GM12878 (cell line): Measurements from ENCODE around the gene RNASE13. TPM values are rescaled to one million over a fixed set of nuclear protein-coding genes. Genes with fewer than 3 reads are reported as not detected.

Experiments
- ATAC-seq: fragments of 200-7000 bp; cut with Tn5 transposase; 3 replicates; pipeline ENCODE4 v1.9.1; 2020; ENCODE audit warnings: mild to moderate bottlenecking, moderate library complexity
- BruUV-seq: library from RNA; stranded (reverse); fragments of 400-500 nt; replicated peaks from 2 replicates; lab custom pipeline; 2021; lab: Mats Ljungman, UMichigan
- CTCF ChIA-PET: fragments of 300-600 bp; sonication (Branson Sonifier 250); formaldehyde crosslinking; extraction: SDS; loops from one replicate; lab custom pipeline; 2021; ENCODE audit warnings: inconsistent platforms; lab: Yijun Ruan, JAX
- POLR2A ChIA-PET: fragments of 350-600 bp; formaldehyde crosslinking; extraction: SDS; loops from one replicate; lab custom pipeline; 2021; ENCODE audit warnings: inconsistent platforms; lab: Charles Lee
- RAD21 ChIA-PET: fragments of 300-600 bp; sonication (Branson Sonifier 250); formaldehyde crosslinking; loops from one replicate; lab custom pipeline; 2023; ENCODE audit warnings: antibody characterized with exemption; ENCODE audit not compliant: unreplicated experiment; lab: Charles Lee
- SMC1A ChIA-PET: fragments of 300-600 bp; sonication (Branson Sonifier 250); formaldehyde crosslinking; loops from one replicate; lab custom pipeline; 2023; ENCODE audit not compliant: unreplicated experiment, uncharacterized antibody; lab: Charles Lee
- DNase-seq: peaks from one replicate; pipeline ENCODE4 v3.0.0-alpha.2; 2011; ENCODE audit warnings: low read depth, low spot score
- FAIRE-seq: peaks from 3 replicates; lab custom pipeline; 2011; peaks lifted over from hg19 to GRCh38; lab: Jason Lieb, UNC
- H2AFZ ChIP-seq: 2 replicates; pipeline ENCODE4 v1.6.0; 2011; ENCODE audit warnings: low read depth, low read length, control low read depth; ENCODE audit not compliant: control insufficient read depth
- H3K27ac ChIP-seq: 2 replicates; pipeline ENCODE4 v1.5.1; 2011; ENCODE audit warnings: control low read depth; ENCODE audit not compliant: control insufficient read depth, insufficient read depth
- H3K27me3 ChIP-seq, 2 experiments: replicated peaks in 1 of 2; 2 replicates each; pipeline versions ENCODE4 v1.6.0 to v1.6.1; 2011; ENCODE audit warnings: low read length in 1 of 2; ENCODE audit not compliant: control insufficient read depth in 2 of 2, insufficient read depth in 2 of 2
- H3K36me3 ChIP-seq, 2 experiments: 2 replicates each; pipeline ENCODE4 v1.5.1; 2011; ENCODE audit warnings: low read length in 1 of 2; ENCODE audit not compliant: control insufficient read depth in 2 of 2, insufficient read depth in 2 of 2
- H3K4me1 ChIP-seq: 2 replicates; pipeline ENCODE4 v1.6.1; 2011; ENCODE audit warnings: mild to moderate bottlenecking, low read length, moderate library complexity, mixed read lengths; ENCODE audit not compliant: control insufficient read depth, insufficient read depth
- H3K4me2 ChIP-seq: 2 replicates; pipeline ENCODE4 v1.6.0; 2011; ENCODE audit warnings: control low read depth; ENCODE audit not compliant: control insufficient read depth, insufficient read depth
- H3K4me3 ChIP-seq: fragments of 200-600 bp; sonication (generic); 2 replicates; pipeline ENCODE4 v1.5.1; 2016
- H3K79me2 ChIP-seq: 2 replicates; pipeline ENCODE4 v1.6.0; 2011; ENCODE audit warnings: low read length; ENCODE audit not compliant: control insufficient read depth, insufficient read depth
- H3K9ac ChIP-seq: 2 replicates; pipeline ENCODE4 v1.8.0; 2011; ENCODE audit warnings: low read length, control low read depth, mixed read lengths; ENCODE audit not compliant: control insufficient read depth, insufficient read depth
- H3K9me3 ChIP-seq: replicated peaks from 3 replicates; pipeline ENCODE4 v1.5.1; 2011; ENCODE audit warnings: mild to moderate bottlenecking, low read length; ENCODE audit not compliant: control insufficient read depth, insufficient read depth
- H4K20me1 ChIP-seq: 2 replicates; pipeline ENCODE4 v1.6.0; 2011; ENCODE audit not compliant: control insufficient read depth, insufficient read depth
- BRCA1 ChIP-seq: IDR thresholded peaks from 2 replicates; pipeline ENCODE4 v1.6.1; 2011; ENCODE audit warnings: low read depth, low read length, improper control_type of control experiment
- CEBPZ ChIP-seq: fragments of 150-350 bp; IDR thresholded peaks from 2 replicates; pipeline ENCODE4 v1.6.1; 2016; ENCODE audit warnings: low read depth, low read length
- FOXK2 ChIP-seq: fragments of 450-650 bp; IDR thresholded peaks from 2 replicates; pipeline ENCODE4 v1.6.1; 2017; ENCODE audit warnings: mild to moderate bottlenecking, moderate library complexity
- MEF2A ChIP-seq: IDR thresholded peaks from 2 replicates; pipeline ENCODE4 v1.6.1; 2011; ENCODE audit warnings: low read depth, mild to moderate bottlenecking, low read length, moderate library complexity; ENCODE audit not compliant: insufficient read depth
- MTA2 ChIP-seq: fragments of 450-650 bp; IDR thresholded peaks from 2 replicates; pipeline ENCODE4 v1.6.1; 2016; ENCODE audit warnings: low read depth, mild to moderate bottlenecking, moderate library complexity
- MYB ChIP-seq: fragments of 150-350 bp; IDR thresholded peaks from 2 replicates; pipeline ENCODE4 v1.6.1; 2014; ENCODE audit warnings: mild to moderate bottlenecking, low read depth, low read length, borderline replicate concordance
- NFXL1 ChIP-seq: fragments of 450-650 bp; IDR thresholded peaks from 2 replicates; pipeline ENCODE4 v1.6.1; 2017; ENCODE audit warnings: antibody characterized with exemption, mild to moderate bottlenecking, borderline replicate concordance
- NR2F1 ChIP-seq: fragments of 450-650 bp; conservative IDR thresholded peaks from 2 replicates; pipeline ENCODE4 v1.6.1; 2017; ENCODE audit warnings: mild to moderate bottlenecking
- SUZ12 ChIP-seq: fragments of 200-600 bp; sonication (generic); IDR thresholded peaks from one replicate; pipeline ENCODE4 v1.6.1; 2018; ENCODE audit warnings: antibody characterized with exemption, mild to moderate bottlenecking; ENCODE audit not compliant: unreplicated experiment
- YBX1 ChIP-seq: fragments of 450-650 bp; IDR thresholded peaks from 2 replicates; pipeline ENCODE4 v1.6.1; 2016; ENCODE audit warnings: antibody characterized with exemption
- WGBS: methylation state at CpG from one replicate; pipeline ENCODE4 v1.1.6; 2016; ENCODE audit warnings: low lambda C conversion rate; ENCODE audit not compliant: insufficient replicate concordance, insufficient coverage; ENCODE audit errors: missing lambda C conversion rate; 5-methylcytosine and 5-hydroxymethylcytosine counted together
- in situ Hi-C: fragments of 300-500 bp; cut with MboI; formaldehyde crosslinking; loops from 9 replicates; pipeline ENCODE4 v1.14.3; 2018; ENCODE audit warnings: mixed read lengths
- intact Hi-C: fragments of 100-400 bp; cut with micrococcal nuclease; formaldehyde crosslinking; loops from one replicate; pipeline ENCODE4 v1.14.2; 2022; ENCODE audit not compliant: unreplicated experiment
- polyA plus RNA-seq, 11 experiments: library from polyadenylated mRNA; depleted of rRNA in 4 of 11; unstranded in 6 of 11; stranded (reverse) in 5 of 11; fragments of >200 nt; fragmentation: Nextera tagmentation in 4 of 11; fragmentation: Illumina TruSeq in 1 of 11; extraction: Ambion mirVana in 4 of 11; extraction: Trizol in 1 of 11; gene quantifications; 1 replicate in 1 of 11; 2 replicates in 10 of 11; pipeline versions ENCODE4 v1.2.1 to v1.2.3, GENCODE V29; 2011 to 2016; ENCODE audit warnings: inconsistent platforms in 2 of 11, missing spikeins in 2 of 11, low read depth in 1 of 11
- total RNA-seq, 4 experiments: library from RNA; depleted of rRNA in 3 of 4; stranded (reverse); fragments of >200 nt in 3 of 4; fragmentation: Illumina TruSeq in 1 of 4; extraction: Trizol in 1 of 4; gene quantifications; 2 replicates each; pipeline versions ENCODE4 v1.2.1 to v1.2.3, GENCODE V29; 2013 to 2021

Gene RNASE13
- total and polyA plus RNA-seq, 10 of the 15 experiments (the other 5 are each of a cell fraction or from before 2014, with no cell fraction given) = not detected

DNA sequence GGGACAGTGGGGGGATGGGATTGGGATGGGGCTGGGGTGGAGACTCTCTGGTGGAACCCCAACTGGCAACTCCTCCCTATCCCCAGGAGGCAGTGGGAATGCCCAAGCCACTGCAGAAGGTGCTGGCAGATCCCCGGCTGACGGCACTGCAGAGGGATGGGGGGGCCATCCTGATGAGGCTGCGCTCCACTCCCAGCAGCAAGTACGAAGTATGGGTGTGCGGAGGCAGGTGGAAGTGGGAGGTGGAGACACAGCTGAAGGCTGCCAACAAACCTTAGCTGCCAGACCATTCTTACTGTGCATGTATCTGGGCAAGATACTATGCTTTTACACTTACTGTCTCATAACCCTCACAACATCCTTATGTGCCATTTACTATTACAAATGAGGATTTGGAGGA lies 43.7 kb upstream of the RNASE13 start:
- RAD21 ChIA-PET = no interaction called here
- in situ Hi-C loops = no loop called here
- CTCF ChIA-PET = interaction anchor here (1.0 to 1.6 kb wide), 3 partner anchors 10 to 64 kb away, joined by 3 to 5 read pairs (median 3); no protein-coding TSS in a partner anchor

More for the DNA sequence above, 43.7 kb upstream of the RNASE13 start:
- no peaks in the 10 kb centered on the region for H3K9me3 ChIP-seq
- WGBS = 46% methylated on average over 5 of the region's 5 CpGs
- H3K9ac ChIP-seq = no peak overlapping the region
- ATAC-seq (no peak), FAIRE-seq (no peak)
- H3K4me3 ChIP-seq = no peak overlapping the region
- BruUV-seq = no TSS peak
- no peaks in the 10 kb centered on the region for H3K4me1 ChIP-seq
- POLR2A ChIA-PET = no interaction called here
- H4K20me1 ChIP-seq = no peaks in the 10 kb centered on the region
- intact Hi-C loops = no loop called here
- TF ChIP-seq CEBPZ (no peak), NR2F1 (no peak), MYB (no peak), NFXL1 (no peak), SUZ12 (no peak), MTA2 (no peak), YBX1 (no peak), BRCA1 (no peak), FOXK2 (no peak), MEF2A (no peak)
- TF ChIP-seq, all 136 proteins: peak for 0
- Histone ChIP-seq H3K79me2 (no peaks in the 10 kb centered on the region), H3K27me3 (peaks cover 0 to 3% of the 10 kb centered on the region in 2 experiments; a peak in 1 of 4 replicates), H3K36me3 (no peaks in the 10 kb centered on the region), H2AFZ (no peak overlapping the region), H3K27ac (no peak overlapping the region), H3K4me2 (no peak overlapping the region)
- SMC1A ChIA-PET = no interaction called here
- no peak for DNase-seq
